Osteoblast (primary cell): ENCODE measurements around the gene UBN1. TPM values are rescaled to one million over a fixed set of nuclear protein-coding genes. Genes with fewer than 3 reads are reported as not detected.

Source experiments
- DNase-seq: peaks from one replicate; pipeline ENCODE4 v3.0.0; 2011; ENCODE audit warnings: low spot score, mixed read lengths; ENCODE audit not compliant: insufficient read length; ENCODE audit errors: missing footprints
- H2AFZ ChIP-seq: 2 replicates; pipeline ENCODE4 v1.6.0; 2011; ENCODE audit warnings: mild to moderate bottlenecking, low read length
- H3K27ac ChIP-seq: 2 replicates; pipeline ENCODE4 v1.5.1; 2011; ENCODE audit warnings: mild to moderate bottlenecking, low read depth, low read length, moderate library complexity
- H3K27me3 ChIP-seq: 2 replicates; pipeline ENCODE4 v1.6.0; 2012; ENCODE audit warnings: mild to moderate bottlenecking, control low read depth, inconsistent platforms, low read length, moderate library complexity; ENCODE audit not compliant: insufficient read depth
- H3K36me3 ChIP-seq: 2 replicates; pipeline ENCODE4 v1.5.1; 2011; ENCODE audit warnings: mild to moderate bottlenecking, low read length, control low read depth, moderate library complexity; ENCODE audit not compliant: insufficient read depth
- H3K4me1 ChIP-seq: 2 replicates; pipeline ENCODE4 v1.5.1; 2011; ENCODE audit warnings: mild to moderate bottlenecking, low read length, control low read depth, moderate library complexity; ENCODE audit not compliant: insufficient read depth
- H3K4me2 ChIP-seq: 2 replicates; pipeline ENCODE4 v1.6.0; 2011; ENCODE audit warnings: mild to moderate bottlenecking, low read length; ENCODE audit not compliant: insufficient read depth
- H3K4me3 ChIP-seq: fragments of 200-600 bp; sonication (generic); 3 replicates; pipeline ENCODE4 v1.5.1; 2012; ENCODE audit warnings: mild to moderate bottlenecking, low read length, inconsistent platforms; ENCODE audit not compliant: insufficient read depth
- H3K79me2 ChIP-seq: 2 replicates; pipeline ENCODE4 v1.6.0; 2012; ENCODE audit warnings: mild to moderate bottlenecking, low read length, control low read depth, inconsistent platforms; ENCODE audit not compliant: insufficient read depth
- H3K9me3 ChIP-seq: 2 replicates; pipeline ENCODE4 v1.5.1; 2011; ENCODE audit warnings: low read depth, low read length, control low read depth
- H4K20me1 ChIP-seq: 2 replicates; pipeline ENCODE4 v1.6.0; 2012; ENCODE audit warnings: mild to moderate bottlenecking, low read length, control low read depth; ENCODE audit not compliant: insufficient read depth
- total RNA-seq: library from RNA; depleted of rRNA; stranded (reverse); fragments of >200 nt; gene quantifications from 2 replicates; pipeline ENCODE4 v1.2.3, GENCODE V29; 2012
- TF ChIP-seq, protein P1 (sequence below): IDR thresholded peaks from 2 replicates; pipeline ENCODE4 v1.5.1; 2011; ENCODE audit warnings: mild to moderate bottlenecking, low read depth, low read length, moderate library complexity; ENCODE audit errors: extremely low read depth

UBN1 gene
- total RNA-seq, 1 donor, result 38.4 TPM

DNA sequence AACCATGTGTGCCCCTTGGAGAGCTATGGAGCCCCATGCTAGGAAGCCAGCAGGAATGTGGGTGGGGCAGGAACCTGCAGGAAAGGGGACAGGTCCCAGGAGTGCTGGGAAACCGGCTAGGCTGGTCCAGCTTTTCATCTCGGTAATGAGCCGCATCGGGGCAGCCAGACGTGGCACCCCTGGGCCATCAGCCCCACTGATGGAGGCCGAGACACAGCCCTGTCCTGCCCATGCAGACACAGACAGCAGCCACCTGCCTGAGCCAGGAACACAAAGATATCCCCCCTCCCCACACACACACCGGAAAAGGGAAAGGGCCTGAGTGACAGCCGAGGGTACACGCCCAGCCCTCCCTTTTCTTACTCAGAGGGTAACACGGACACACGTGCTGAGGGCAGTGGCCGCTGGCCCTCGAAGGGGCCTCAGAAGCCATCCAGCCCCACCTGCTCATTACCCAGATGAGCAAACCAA, 71.5 kb downstream of the UBN1 start:
- H3K27ac ChIP-seq, result no peak overlapping the region
- H3K79me2 ChIP-seq, result no peaks in the 10 kb centered on the region
- no peak for DNase-seq
- no peaks in the 10 kb centered on the region for H3K36me3 ChIP-seq
- H3K4me1 ChIP-seq, result peaks cover 24% of the 10 kb centered on the region
- H3K4me2 ChIP-seq, result no peak overlapping the region
- TF ChIP-seq, protein P1, sequence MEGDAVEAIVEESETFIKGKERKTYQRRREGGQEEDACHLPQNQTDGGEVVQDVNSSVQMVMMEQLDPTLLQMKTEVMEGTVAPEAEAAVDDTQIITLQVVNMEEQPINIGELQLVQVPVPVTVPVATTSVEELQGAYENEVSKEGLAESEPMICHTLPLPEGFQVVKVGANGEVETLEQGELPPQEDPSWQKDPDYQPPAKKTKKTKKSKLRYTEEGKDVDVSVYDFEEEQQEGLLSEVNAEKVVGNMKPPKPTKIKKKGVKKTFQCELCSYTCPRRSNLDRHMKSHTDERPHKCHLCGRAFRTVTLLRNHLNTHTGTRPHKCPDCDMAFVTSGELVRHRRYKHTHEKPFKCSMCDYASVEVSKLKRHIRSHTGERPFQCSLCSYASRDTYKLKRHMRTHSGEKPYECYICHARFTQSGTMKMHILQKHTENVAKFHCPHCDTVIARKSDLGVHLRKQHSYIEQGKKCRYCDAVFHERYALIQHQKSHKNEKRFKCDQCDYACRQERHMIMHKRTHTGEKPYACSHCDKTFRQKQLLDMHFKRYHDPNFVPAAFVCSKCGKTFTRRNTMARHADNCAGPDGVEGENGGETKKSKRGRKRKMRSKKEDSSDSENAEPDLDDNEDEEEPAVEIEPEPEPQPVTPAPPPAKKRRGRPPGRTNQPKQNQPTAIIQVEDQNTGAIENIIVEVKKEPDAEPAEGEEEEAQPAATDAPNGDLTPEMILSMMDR, result no peak
- no peaks in the 10 kb centered on the region for H4K20me1 ChIP-seq
- no peak overlapping the region for H2AFZ ChIP-seq
- H3K9me3 ChIP-seq, result no peaks in the 10 kb centered on the region
- H3K27me3 ChIP-seq, result peaks cover 23% of the 10 kb centered on the region
- H3K4me3 ChIP-seq, result no peak overlapping the region

DNA sequence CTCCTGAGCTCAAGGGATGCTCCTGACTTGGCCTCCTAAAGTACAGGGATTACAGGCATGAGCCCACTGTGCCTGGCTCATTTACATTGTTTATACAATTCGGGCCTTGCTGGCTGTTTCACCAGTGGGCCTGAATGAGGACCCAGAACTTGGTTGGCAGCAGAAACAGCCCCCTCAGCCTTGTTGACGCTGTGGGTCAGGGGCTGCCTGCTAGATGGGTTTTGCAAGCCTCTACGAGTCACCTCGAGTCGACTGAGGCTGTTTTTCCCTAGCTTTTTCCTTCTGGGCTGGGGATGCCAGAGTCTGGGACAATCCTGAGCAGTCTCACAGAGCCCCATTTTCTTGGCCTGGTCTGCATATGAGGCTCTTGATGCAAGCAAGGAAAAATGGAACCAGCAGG, 73.5 kb downstream of the UBN1 start:
- peak; percentile 60 for DNase-seq

DNA sequence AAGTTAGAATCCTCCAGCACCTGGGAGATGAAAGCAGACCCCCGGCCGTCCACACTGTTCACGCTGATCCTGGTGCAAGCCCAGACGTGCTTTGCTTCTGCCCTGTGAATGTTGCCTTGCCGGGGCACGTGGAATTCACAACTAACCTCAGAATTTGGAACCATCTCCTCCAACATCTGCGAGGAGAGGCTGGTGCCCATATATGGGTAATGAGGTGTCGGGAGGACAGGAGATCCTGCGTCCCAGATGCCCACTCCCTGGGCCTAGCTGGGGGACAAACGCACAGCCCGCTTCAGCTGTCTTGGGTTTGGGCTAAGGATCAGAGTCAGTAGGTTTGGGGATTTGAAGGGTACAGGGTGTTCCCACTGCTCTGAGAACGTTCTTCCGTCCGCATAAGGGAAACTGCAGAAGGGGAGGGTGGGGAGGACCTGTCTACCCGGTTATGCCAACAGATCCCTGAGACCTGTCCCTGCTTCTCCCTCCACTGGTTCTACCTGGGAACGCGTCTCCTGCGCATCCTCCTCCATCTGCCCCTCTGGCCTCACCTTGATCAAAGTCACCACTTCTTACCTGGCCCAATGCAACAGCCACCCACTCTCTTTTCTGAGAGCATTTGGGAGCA, 75.6 kb downstream of the UBN1 start:
- Histone ChIP-seq H3K27me3 (peaks cover 35% of the 10 kb centered on the region), H3K9me3 (peaks cover 6% of the 10 kb centered on the region), H4K20me1 (no peaks in the 10 kb centered on the region), H3K27ac (no peak overlapping the region), H3K4me1 (no peaks in the 10 kb centered on the region), H3K36me3 (no peaks in the 10 kb centered on the region), H2AFZ (no peak overlapping the region), H3K79me2 (no peaks in the 10 kb centered on the region), H3K4me3 (no peak overlapping the region), H3K4me2 (no peak overlapping the region)
- DNase-seq, result peak; percentile 35
- TF ChIP-seq, protein P1, result no peak

More for the DNA sequence above, 73.5 kb downstream of the UBN1 start:
- Histone ChIP-seq H3K9me3 (no peaks in the 10 kb centered on the region), H2AFZ (no peak overlapping the region), H4K20me1 (no peaks in the 10 kb centered on the region), H3K36me3 (no peaks in the 10 kb centered on the region), H3K4me2 (no peak overlapping the region), H3K4me3 (no peak overlapping the region), H3K79me2 (no peaks in the 10 kb centered on the region), H3K27me3 (peaks cover 35% of the 10 kb centered on the region), H3K27ac (no peak overlapping the region), H3K4me1 (peaks cover 14% of the 10 kb centered on the region)
- TF ChIP-seq, protein P1, result no peak

DNA sequence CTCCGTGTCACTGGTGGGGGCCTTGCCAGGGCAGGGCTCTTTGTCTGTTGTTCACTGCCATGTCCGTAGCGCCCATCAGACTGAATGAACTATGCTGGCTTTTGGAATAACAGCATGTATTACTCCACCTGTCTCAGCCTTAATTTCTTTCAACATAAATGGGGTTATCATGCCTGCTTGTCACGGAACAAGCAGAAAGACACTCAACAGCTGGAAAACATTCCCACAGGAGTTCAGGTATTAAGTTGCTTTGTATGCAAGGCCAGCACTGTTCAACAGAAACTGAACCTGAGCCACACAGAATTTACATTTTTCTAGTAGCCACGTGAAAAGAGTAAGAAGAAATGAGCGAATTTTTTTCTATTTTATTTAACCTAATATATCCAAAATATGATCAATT, 76.6 kb downstream of the UBN1 start:
- Histone ChIP-seq H3K9me3 (peaks cover 6% of the 10 kb centered on the region), H3K79me2 (no peaks in the 10 kb centered on the region), H3K4me2 (no peak overlapping the region), H3K36me3 (no peaks in the 10 kb centered on the region), H3K27ac (no peak overlapping the region), H3K4me1 (no peaks in the 10 kb centered on the region), H3K27me3 (peaks cover 35% of the 10 kb centered on the region), H3K4me3 (no peak overlapping the region), H2AFZ (no peak overlapping the region), H4K20me1 (no peaks in the 10 kb centered on the region)
- TF ChIP-seq, protein P1, result no peak
- DNase-seq, result no peak
